Measurements from ENCODE around the gene P2RX6. TPM values are rescaled to one million over a fixed set of nuclear protein-coding genes. Genes with fewer than 3 reads are reported as not detected.

The P2RX6 gene
- total and polyA plus RNA-seq, 9 of the 15 experiments (the other 6 are each of a cell fraction or from before 2014, with no cell fraction given): 0.01 to 3.9 (median 1.5) TPM; not detected in 1

DNA sequence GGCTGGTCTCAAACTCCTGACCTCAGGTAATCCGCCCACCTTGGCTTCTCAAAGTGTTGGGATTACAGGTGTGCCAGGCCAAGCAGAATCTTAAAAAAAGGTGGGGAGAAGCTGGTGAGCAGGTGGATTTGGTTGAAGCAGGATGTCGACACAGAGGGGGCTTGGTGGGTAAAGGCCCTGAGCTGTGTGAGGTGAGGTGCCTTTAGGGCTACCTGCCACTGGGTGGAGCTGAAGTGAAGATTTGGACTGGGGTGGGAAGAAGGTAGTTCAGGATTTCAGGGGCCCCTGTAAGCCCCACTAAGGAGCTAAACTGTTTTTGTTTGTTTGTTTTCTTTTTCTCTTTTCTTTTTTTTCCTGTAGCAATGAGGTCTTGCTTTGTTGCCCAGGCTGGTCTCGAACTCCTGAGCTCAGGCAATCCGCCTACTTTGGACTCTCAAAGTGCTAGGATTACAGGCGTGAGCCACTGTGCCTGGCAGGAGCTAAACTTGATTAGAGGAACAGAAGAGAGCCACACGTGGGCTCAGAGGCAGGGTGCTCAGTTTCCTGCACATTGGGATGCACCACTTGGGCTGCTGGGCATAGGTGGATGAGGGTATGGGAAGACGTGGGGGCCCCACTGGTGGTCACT is 6.0 kb downstream of the P2RX6 start (continued):
- TF ChIP-seq RCOR1 (IDR thresholded peaks at IDR 0.05; ENCODE audit: borderline replicate concordance in 1 of 2, low read depth in 2 of 2, low read length in 2 of 2) (no peak; a peak in 2 of 4 replicates), SNRNP70 (optimal IDR thresholded peaks at IDR 0.05; ENCODE audit: low read depth, low read length) (peak; percentile 71), ZBTB9 (CRISPR knock-in tag; IDR thresholded peaks at IDR 0.05) (peak; percentile 54; the same call in 1 of the 2 replicates), ZNF830 (CRISPR knock-in tag; IDR thresholded peaks at IDR 0.05) (peak; percentile 57; the same call in 1 of the 2 replicates), HMGXB4 (CRISPR knock-in tag; IDR thresholded peaks at IDR 0.05) (0 out of 2 replicates have a peak, but pooled peaks have one; percentile 52), MYBL2 (IDR thresholded peaks at IDR 0.05; ENCODE audit: low read depth) (no peak), MYBL2 (CRISPR knock-in tag; IDR thresholded peaks at IDR 0.05; ENCODE audit: borderline replicate concordance) (no peak), HCFC1 (IDR thresholded peaks at IDR 0.05; ENCODE audit: low read depth, low read length) (peak; percentile 43), DNMT1 (IDR thresholded peaks at IDR 0.05) (no peak), TSC22D4 (tag; IDR thresholded peaks at IDR 0.05) (peak; percentile 39; the same call in 1 of the 2 replicates), MAFK (IDR thresholded peaks at IDR 0.05; ENCODE audit: low read length) (peak; percentile 5; the same call in 1 of the 2 replicates), ELF2 (CRISPR knock-in tag; IDR thresholded peaks at IDR 0.05) (no peak; the same call in 1 of the 2 replicates), ZNF253 (CRISPR knock-in tag; conservative IDR thresholded peaks at IDR 0.05) (no peak), CTBP1 (IDR thresholded peaks at IDR 0.05; ENCODE audit: borderline replicate concordance) (no peak), ZNF449 (CRISPR knock-in tag; IDR thresholded peaks at IDR 0.05) (no peak), GABPB2 (CRISPR knock-in tag; conservative IDR thresholded peaks at IDR 0.05) (0 out of 2 replicates have a peak, but pooled peaks have one; percentile 11), TOE1 (IDR thresholded peaks at IDR 0.05; ENCODE audit: borderline replicate concordance) (no peak), TOE1 (CRISPR knock-in tag; IDR thresholded peaks at IDR 0.05; ENCODE audit: borderline replicate concordance, low read depth) (no peak), KDM5B (IDR thresholded peaks at IDR 0.05; ENCODE audit: insufficient replicate concordance, low read depth, low read length) (no peak)
- TF ChIP-seq, protein P1, sequence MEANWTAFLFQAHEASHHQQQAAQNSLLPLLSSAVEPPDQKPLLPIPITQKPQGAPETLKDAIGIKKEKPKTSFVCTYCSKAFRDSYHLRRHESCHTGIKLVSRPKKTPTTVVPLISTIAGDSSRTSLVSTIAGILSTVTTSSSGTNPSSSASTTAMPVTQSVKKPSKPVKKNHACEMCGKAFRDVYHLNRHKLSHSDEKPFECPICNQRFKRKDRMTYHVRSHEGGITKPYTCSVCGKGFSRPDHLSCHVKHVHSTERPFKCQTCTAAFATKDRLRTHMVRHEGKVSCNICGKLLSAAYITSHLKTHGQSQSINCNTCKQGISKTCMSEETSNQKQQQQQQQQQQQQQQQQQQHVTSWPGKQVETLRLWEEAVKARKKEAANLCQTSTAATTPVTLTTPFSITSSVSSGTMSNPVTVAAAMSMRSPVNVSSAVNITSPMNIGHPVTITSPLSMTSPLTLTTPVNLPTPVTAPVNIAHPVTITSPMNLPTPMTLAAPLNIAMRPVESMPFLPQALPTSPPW (CRISPR knock-in tag; IDR thresholded peaks at IDR 0.05): no peak
- TF ChIP-seq, protein P2, sequence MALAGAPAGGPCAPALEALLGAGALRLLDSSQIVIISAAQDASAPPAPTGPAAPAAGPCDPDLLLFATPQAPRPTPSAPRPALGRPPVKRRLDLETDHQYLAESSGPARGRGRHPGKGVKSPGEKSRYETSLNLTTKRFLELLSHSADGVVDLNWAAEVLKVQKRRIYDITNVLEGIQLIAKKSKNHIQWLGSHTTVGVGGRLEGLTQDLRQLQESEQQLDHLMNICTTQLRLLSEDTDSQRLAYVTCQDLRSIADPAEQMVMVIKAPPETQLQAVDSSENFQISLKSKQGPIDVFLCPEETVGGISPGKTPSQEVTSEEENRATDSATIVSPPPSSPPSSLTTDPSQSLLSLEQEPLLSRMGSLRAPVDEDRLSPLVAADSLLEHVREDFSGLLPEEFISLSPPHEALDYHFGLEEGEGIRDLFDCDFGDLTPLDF (CRISPR knock-in tag; IDR thresholded peaks at IDR 0.05): 0 out of 2 replicates have a peak, but pooled peaks have one; percentile 24

Data from K562 (cell line).